K562 (cell line): Measurements from ENCODE around the gene TSEN34. TPM values are rescaled to one million over a fixed set of nuclear protein-coding genes. Genes with fewer than 3 reads are reported as not detected.

ENCODE experiments used
- ATAC-seq: fragments of 200-7000 bp; cut with Tn5 transposase; 3 replicates; pipeline ENCODE4 v1.9.1; 2020; ENCODE audit warnings: moderate library complexity
- BruUV-seq: library from RNA; stranded (reverse); fragments of 400-500 nt; replicated peaks from 2 replicates; lab custom pipeline; 2021; lab: Mats Ljungman, UMichigan
- CTCF ChIA-PET: fragments of 300-600 bp; formaldehyde crosslinking; extraction: SDS; loops from one replicate; lab custom pipeline; 2021; ENCODE audit warnings: low intra/inter-chr PET ratio; lab: Yijun Ruan, JAX
- POLR2A ChIA-PET: fragments of 300-600, 350-650 bp; sonication (Branson Sonifier 250); formaldehyde crosslinking; extraction: SDS; loops from one replicate; lab custom pipeline; 2021; ENCODE audit warnings: antibody characterized with exemption, inconsistent platforms; lab: Yijun Ruan, JAX
- DNase-seq, 4 experiments: peaks; one replicate each; pipeline versions ENCODE4 v3.0.0 to v3.0.0-alpha.2; 2011 to 2018; ENCODE audit warnings: low spot score in 3 of 4, mixed read lengths in 3 of 4; ENCODE audit errors: extremely low read depth in 1 of 4
- FAIRE-seq: peaks from 2 replicates; lab custom pipeline; 2011; peaks lifted over from hg19 to GRCh38; lab: Jason Lieb, UNC
- H2AFZ ChIP-seq: 2 replicates; pipeline ENCODE4 v1.6.0; 2011; ENCODE audit warnings: low read depth, low read length, control low read depth, inconsistent platforms
- H3K27ac ChIP-seq: fragments of 200-600 bp; 3 replicates; pipeline ENCODE4 v1.8.0; 2011; ENCODE audit warnings: low read depth, mild to moderate bottlenecking, control low read depth, inconsistent platforms, low read length, moderate library complexity, mixed read lengths; ENCODE audit errors: extremely low read depth
- H3K27me3 ChIP-seq, 2 experiments: fragments of 300-600 bp in 1 of 2; 2 replicates in 1 of 2; 3 replicates in 1 of 2; pipeline versions ENCODE4 v1.6.0 to v1.8.0; 2011; ENCODE audit warnings: inconsistent platforms in 2 of 2, low read length in 2 of 2, mild to moderate bottlenecking in 1 of 2, mixed read lengths in 1 of 2, moderate library complexity in 1 of 2; ENCODE audit not compliant: control insufficient read depth in 2 of 2, insufficient read depth in 2 of 2
- H3K36me3 ChIP-seq: fragments of 300-600 bp; 3 replicates; pipeline ENCODE4 v1.8.0; 2011; ENCODE audit warnings: mild to moderate bottlenecking, low read length, inconsistent platforms; ENCODE audit not compliant: control insufficient read depth, insufficient read depth
- H3K4me1 ChIP-seq, 2 experiments: fragments of 200-600 bp in 1 of 2; replicated peaks in 1 of 2; 2 replicates in 1 of 2; 3 replicates in 1 of 2; pipeline versions ENCODE4 v1.5.1 to v1.8.0; 2011; ENCODE audit warnings: inconsistent platforms in 2 of 2, low read length in 2 of 2, mild to moderate bottlenecking in 1 of 2, mixed read lengths in 1 of 2, moderate library complexity in 1 of 2; ENCODE audit not compliant: control insufficient read depth in 2 of 2, insufficient read depth in 2 of 2
- H3K4me2 ChIP-seq: 2 replicates; pipeline ENCODE4 v1.6.1; 2011; ENCODE audit warnings: low read length, control low read depth, inconsistent platforms, mixed read lengths; ENCODE audit not compliant: insufficient read depth
- H3K4me3 ChIP-seq: fragments of 200-600 bp; sonication (generic), shearing (Covaris generic); 2 replicates; pipeline ENCODE4 v1.5.1; 2016; ENCODE audit warnings: control low read depth, inconsistent platforms
- H3K79me2 ChIP-seq: fragments of 200-600 bp; 3 replicates; pipeline ENCODE4 v1.8.0; 2011; ENCODE audit warnings: low read length, inconsistent platforms; ENCODE audit not compliant: control insufficient read depth, insufficient read depth
- H3K9ac ChIP-seq, 2 experiments: 2 replicates each; pipeline versions ENCODE4 v1.6.0 to v1.6.1; 2011; ENCODE audit warnings: low read depth in 2 of 2, low read length in 2 of 2, control low read depth in 1 of 2, inconsistent platforms in 1 of 2, mild to moderate bottlenecking in 1 of 2, mixed read lengths in 1 of 2; ENCODE audit not compliant: insufficient read depth in 1 of 2
- H3K9me1 ChIP-seq: one replicate; pipeline ENCODE4 v1.6.0; 2011; ENCODE audit warnings: inconsistent platforms, mild to moderate bottlenecking, low read length, moderate library complexity; ENCODE audit not compliant: control insufficient read depth, insufficient read depth
- H3K9me3 ChIP-seq: replicated peaks from 2 replicates; pipeline ENCODE4 v1.5.1; 2011; ENCODE audit warnings: low read depth, low read length, inconsistent platforms; ENCODE audit not compliant: control insufficient read depth, insufficient read depth
- H4K20me1 ChIP-seq: replicated peaks from 2 replicates; pipeline ENCODE4 v1.6.1; 2011; ENCODE audit warnings: low read length, inconsistent platforms, mixed read lengths; ENCODE audit not compliant: control insufficient read depth, insufficient read depth
- ARNT ChIP-seq, 2 experiments: fragments of 450-650 bp; IDR thresholded peaks; 2 replicates each; pipeline ENCODE4 v1.6.1; 2016; ENCODE audit warnings: mild to moderate bottlenecking in 1 of 2
- CCNT2 ChIP-seq: IDR thresholded peaks from 2 replicates; pipeline ENCODE4 v1.6.1; 2011; ENCODE audit warnings: borderline replicate concordance, low read depth, mild to moderate bottlenecking, moderate library complexity, mixed read lengths, low read length; ENCODE audit not compliant: insufficient read length; ENCODE audit errors: extremely low read depth
- COPS2 ChIP-seq: fragments of 450-650 bp; conservative IDR thresholded peaks from 2 replicates; pipeline ENCODE4 v1.6.1; 2016; ENCODE audit warnings: mild to moderate bottlenecking, moderate library complexity
- EGR1 ChIP-seq: fragments of 450-650 bp; conservative IDR thresholded peaks from 2 replicates; pipeline ENCODE4 v1.6.1; 2017; ENCODE audit warnings: mild to moderate bottlenecking
- IFI16 ChIP-seq: fragments of 250-450 bp; sonication (Bioruptor Pico); IDR thresholded peaks from 2 replicates; pipeline ENCODE4 v2.1.2; 2022; ENCODE audit warnings: mild to moderate bottlenecking, inconsistent platforms
- MXI1 ChIP-seq: IDR thresholded peaks from 2 replicates; pipeline ENCODE4 v1.6.1; 2011; ENCODE audit warnings: low read depth, mild to moderate bottlenecking, improper control_type of control experiment, low read length
- PHB2 ChIP-seq: fragments of 450-650 bp; IDR thresholded peaks from 2 replicates; pipeline ENCODE4 v1.6.1; 2017; ENCODE audit warnings: low read depth
- SAP30 ChIP-seq: fragments of 200-600 bp; sonication (generic); IDR thresholded peaks from 2 replicates; pipeline ENCODE4 v1.6.1; 2012; ENCODE audit warnings: borderline replicate concordance, low read depth, mild to moderate bottlenecking, moderate library complexity, low read length, control low read depth, inconsistent platforms; ENCODE audit not compliant: insufficient read depth, poor library complexity, severe bottlenecking
- U2AF1 ChIP-seq: fragments of 200-400 bp; formaldehyde crosslinking; optimal IDR thresholded peaks from 2 replicates; pipeline ENCODE3; 2017; ENCODE audit warnings: mild to moderate bottlenecking, low read depth, low read length, moderate library complexity
- ZBTB7A ChIP-seq: IDR thresholded peaks from 2 replicates; pipeline ENCODE4 v1.6.1; 2011; ENCODE audit warnings: low read depth, mild to moderate bottlenecking, low read length, moderate library complexity, borderline replicate concordance; ENCODE audit not compliant: control insufficient read depth
- ZNF174 ChIP-seq: fragments of 250-450 bp; sonication (Bioruptor Pico); IDR thresholded peaks from 2 replicates; pipeline ENCODE4 v1.4.0; 2020; ENCODE audit warnings: mild to moderate bottlenecking
- WGBS: fragments of 100-300 bp; shearing (Covaris generic); methylation state at CpG from one replicate; pipeline ENCODE4 v1.1.6; 2016; ENCODE audit warnings: low coverage, mixed read lengths; ENCODE audit not compliant: insufficient coverage; ENCODE audit errors: missing lambda C conversion rate; 5-methylcytosine and 5-hydroxymethylcytosine counted together
- in situ Hi-C: fragments of 300-500 bp; cut with MboI; formaldehyde crosslinking; loops from 4 replicates; pipeline ENCODE4 v1.15.0; 2018; ENCODE audit warnings: inconsistent platforms, mixed read lengths
- intact Hi-C: fragments of 100-400 bp; cut with micrococcal nuclease; formaldehyde crosslinking; loops from 2 replicates; pipeline ENCODE4 v1.14.2; 2022
- polyA plus RNA-seq, 8 experiments: library from polyadenylated mRNA; depleted of rRNA in 4 of 8; stranded (reverse) in 5 of 8; unstranded in 3 of 8; fragments of >200 nt; fragmentation: Nextera tagmentation in 2 of 8; fragmentation: Illumina TruSeq in 1 of 8; extraction: Ambion mirVana in 2 of 8; extraction: Trizol in 1 of 8; gene quantifications; 2 replicates each; pipeline versions ENCODE4 v1.2.1 to v1.2.3, GENCODE V29; 2011 to 2014; ENCODE audit warnings: inconsistent platforms in 1 of 8, missing spikeins in 1 of 8
- total RNA-seq, 7 experiments: library from RNA; depleted of rRNA in 6 of 7; stranded (reverse); fragments of >200 nt in 6 of 7; fragmentation: Illumina TruSeq in 2 of 7; extraction: Trizol in 2 of 7; gene quantifications; 2 replicates each; pipeline versions ENCODE4 v1.2.1 to v1.2.3, GENCODE V29; 2011 to 2021; ENCODE audit warnings: low replicate concordance in 1 of 7
- TF ChIP-seq, protein P1 (sequence below): fragments of 450-650 bp; conservative IDR thresholded peaks from 2 replicates; pipeline ENCODE4 v1.6.1; 2016; ENCODE audit warnings: missing genetic modification characterization, low read depth, mild to moderate bottlenecking, missing compliant biosample characterization, moderate library complexity
- TF ChIP-seq, protein P2 (sequence below): fragments of 450-650 bp; IDR thresholded peaks from 2 replicates; pipeline ENCODE4 v1.6.1; 2017; ENCODE audit warnings: mild to moderate bottlenecking, moderate library complexity
- TF ChIP-seq, protein P3 (sequence below): sonication (generic); formaldehyde crosslinking; IDR thresholded peaks from 2 replicates; pipeline ENCODE4 v1.8.1; 2023; ENCODE audit warnings: mild to moderate bottlenecking, missing genetic modification reagents

The TSEN34 gene
- total and polyA plus RNA-seq, 9 of the 15 experiments (the other 6 are each of a cell fraction or from before 2014, with no cell fraction given): 3.1 to 57.6 (median 29.5) TPM

DNA sequence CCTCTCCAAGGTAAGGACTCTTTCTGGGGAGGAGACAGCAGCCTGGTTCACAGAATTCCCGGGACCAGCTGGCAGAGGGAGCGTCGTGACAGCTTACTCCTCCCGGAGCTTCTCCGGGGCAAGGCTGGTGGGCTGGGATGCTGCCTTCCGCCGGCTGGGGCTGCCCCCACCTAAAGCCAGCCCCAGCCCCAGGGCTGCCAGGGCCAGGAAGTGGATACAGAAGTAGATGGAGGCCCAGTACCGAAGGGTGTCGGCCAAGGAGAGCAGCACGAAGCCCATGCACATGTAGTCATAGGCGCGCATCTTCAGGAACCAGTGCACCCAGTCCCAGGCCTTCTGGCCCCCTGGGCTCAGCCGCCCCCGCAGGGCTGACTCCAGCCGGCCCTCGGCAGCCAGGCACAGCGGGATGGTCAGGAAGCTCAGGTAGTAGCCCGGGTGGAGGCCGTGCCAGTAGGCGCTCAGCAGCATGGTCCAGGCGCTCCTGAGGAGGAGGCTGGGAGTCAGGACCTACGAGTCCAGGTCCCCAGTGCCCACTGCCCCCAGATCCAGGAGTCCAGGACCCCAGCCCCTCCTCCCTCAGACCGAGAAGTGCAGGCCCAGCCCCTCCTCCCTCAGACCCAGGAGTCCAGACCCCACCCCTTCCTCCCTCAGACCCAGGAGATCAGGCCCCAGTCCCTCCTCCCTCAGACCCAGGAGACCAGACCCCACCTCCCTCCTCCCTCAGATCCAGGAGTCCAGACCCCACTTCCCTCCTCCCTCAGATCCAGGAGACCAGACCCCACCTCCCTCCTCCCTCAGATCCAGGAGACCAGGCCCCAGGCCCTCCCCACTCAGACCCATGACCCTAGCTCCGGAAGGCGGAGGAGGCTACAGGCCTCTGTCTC lies 16.9 kb upstream of the TSEN34 start:
- intact Hi-C loops: no loop called here
- CTCF ChIA-PET: no interaction called here
- TF ChIP-seq IFI16: no peak
- TF ChIP-seq, protein P1, sequence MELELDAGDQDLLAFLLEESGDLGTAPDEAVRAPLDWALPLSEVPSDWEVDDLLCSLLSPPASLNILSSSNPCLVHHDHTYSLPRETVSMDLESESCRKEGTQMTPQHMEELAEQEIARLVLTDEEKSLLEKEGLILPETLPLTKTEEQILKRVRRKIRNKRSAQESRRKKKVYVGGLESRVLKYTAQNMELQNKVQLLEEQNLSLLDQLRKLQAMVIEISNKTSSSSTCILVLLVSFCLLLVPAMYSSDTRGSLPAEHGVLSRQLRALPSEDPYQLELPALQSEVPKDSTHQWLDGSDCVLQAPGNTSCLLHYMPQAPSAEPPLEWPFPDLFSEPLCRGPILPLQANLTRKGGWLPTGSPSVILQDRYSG (tag): no peak
- TF ChIP-seq CCNT2: peak; percentile 23
- TF ChIP-seq COPS2: no peak
- TF ChIP-seq ZNF174: no peak
- TF ChIP-seq ZBTB7A: peak; percentile 31; the same call in 1 of the 2 replicates
- TF ChIP-seq U2AF1: no peak
- TF ChIP-seq, protein P2, sequence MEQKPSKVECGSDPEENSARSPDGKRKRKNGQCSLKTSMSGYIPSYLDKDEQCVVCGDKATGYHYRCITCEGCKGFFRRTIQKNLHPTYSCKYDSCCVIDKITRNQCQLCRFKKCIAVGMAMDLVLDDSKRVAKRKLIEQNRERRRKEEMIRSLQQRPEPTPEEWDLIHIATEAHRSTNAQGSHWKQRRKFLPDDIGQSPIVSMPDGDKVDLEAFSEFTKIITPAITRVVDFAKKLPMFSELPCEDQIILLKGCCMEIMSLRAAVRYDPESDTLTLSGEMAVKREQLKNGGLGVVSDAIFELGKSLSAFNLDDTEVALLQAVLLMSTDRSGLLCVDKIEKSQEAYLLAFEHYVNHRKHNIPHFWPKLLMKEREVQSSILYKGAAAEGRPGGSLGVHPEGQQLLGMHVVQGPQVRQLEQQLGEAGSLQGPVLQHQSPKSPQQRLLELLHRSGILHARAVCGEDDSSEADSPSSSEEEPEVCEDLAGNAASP: no peak
- TF ChIP-seq, protein P3, sequence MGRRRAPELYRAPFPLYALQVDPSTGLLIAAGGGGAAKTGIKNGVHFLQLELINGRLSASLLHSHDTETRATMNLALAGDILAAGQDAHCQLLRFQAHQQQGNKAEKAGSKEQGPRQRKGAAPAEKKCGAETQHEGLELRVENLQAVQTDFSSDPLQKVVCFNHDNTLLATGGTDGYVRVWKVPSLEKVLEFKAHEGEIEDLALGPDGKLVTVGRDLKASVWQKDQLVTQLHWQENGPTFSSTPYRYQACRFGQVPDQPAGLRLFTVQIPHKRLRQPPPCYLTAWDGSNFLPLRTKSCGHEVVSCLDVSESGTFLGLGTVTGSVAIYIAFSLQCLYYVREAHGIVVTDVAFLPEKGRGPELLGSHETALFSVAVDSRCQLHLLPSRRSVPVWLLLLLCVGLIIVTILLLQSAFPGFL (CRISPR knock-in tag): no peak
- no peak for TF ChIP-seq MXI1
- TF ChIP-seq SAP30: no peak
- TF ChIP-seq PHB2: no peak
- TF ChIP-seq EGR1: peak; percentile 61
- no peak for TF ChIP-seq ARNT (IDR thresholded peaks at IDR 0.05)

More for the DNA sequence above, 16.9 kb upstream of the TSEN34 start:
- no TSS peak for BruUV-seq
- peak; percentile 18; the same call in 2 of the 3 replicates for ATAC-seq
- peaks cover 24% of the 10 kb centered on the region; the same call in 2 of the 3 replicates for H3K36me3 ChIP-seq
- H3K9ac ChIP-seq: 0 out of 4 replicates have a peak overlapping the region, but pooled peaks of 1 of the 2 experiments have one; percentile 60
- peaks cover 2 to 42% of the 10 kb centered on the region in 2 experiments; a peak in 2 of 5 replicates for H3K4me1 ChIP-seq
- no peak for FAIRE-seq
- no peak overlapping the region for H3K4me2 ChIP-seq
- H3K9me3 ChIP-seq: no peaks in the 10 kb centered on the region
- no peaks in the 10 kb centered on the region for H3K9me1 ChIP-seq
- peak in 1 of 4 experiments; percentile 8 for DNase-seq
- no peaks in the 10 kb centered on the region for H3K79me2 ChIP-seq
- no peak overlapping the region for H3K4me3 ChIP-seq
- in situ Hi-C loops: no loop called here
- no peak overlapping the region for H2AFZ ChIP-seq
- H3K27me3 ChIP-seq: no peaks in the 10 kb centered on the region
- H4K20me1 ChIP-seq: no peaks in the 10 kb centered on the region; the same call in 1 of the 2 replicates
- WGBS: 74% methylated on average over 15 of the region's 25 CpGs
- H3K27ac ChIP-seq: no peak overlapping the region
- POLR2A ChIA-PET: interaction anchor here (0.5 to 3.4 kb wide), 4 partner anchors 9 to 28 kb away, joined by 3 to 19 read pairs (median 8); partner anchors contain the start of genes MBOAT7, RPS9 and TSEN34
